Keratinocyte (primary cell): ENCODE results near the gene RACGAP1. TPM values are rescaled to one million over a fixed set of nuclear protein-coding genes. Genes with fewer than 3 reads are reported as not detected.
A peak's percentile ranks its signal among the peaks of the same experiment; 100 is the strongest.

Experiments used
- DNase-seq: peaks from one replicate; pipeline ENCODE4 v3.0.0-alpha.2; 2011; ENCODE audit warnings: low read depth, missing footprints, low spot score
- FAIRE-seq: peaks from 2 replicates; lab custom pipeline; 2011; peaks lifted over from hg19 to GRCh38; lab: Jason Lieb, UNC
- H2AFZ ChIP-seq: 2 replicates; pipeline ENCODE4 v1.6.0; 2012; ENCODE audit warnings: low read length, control low read depth, inconsistent platforms; ENCODE audit not compliant: control insufficient read depth
- H3K27ac ChIP-seq: 2 replicates; pipeline ENCODE4 v1.5.1; 2011; ENCODE audit warnings: low read length; ENCODE audit not compliant: control insufficient read depth, insufficient read depth
- H3K27me3 ChIP-seq: 3 replicates; pipeline ENCODE4 v1.6.0; 2011; ENCODE audit warnings: low read length; ENCODE audit not compliant: control insufficient read depth, insufficient read depth; ENCODE audit errors: extremely low read depth
- H3K36me3 ChIP-seq, 2 experiments: 2 replicates in 1 of 2; 3 replicates in 1 of 2; pipeline ENCODE4 v1.5.1; 2011; ENCODE audit warnings: low read length in 2 of 2, mild to moderate bottlenecking in 1 of 2; ENCODE audit not compliant: control insufficient read depth in 2 of 2, insufficient read depth in 2 of 2; ENCODE audit errors: extremely low read depth in 1 of 2
- H3K4me1 ChIP-seq: 3 replicates; pipeline ENCODE4 v1.5.1; 2011; ENCODE audit warnings: low read length; ENCODE audit not compliant: control insufficient read depth, insufficient read depth; ENCODE audit errors: extremely low read depth
- H3K4me2 ChIP-seq: 3 replicates; pipeline ENCODE4 v1.6.0; 2011; ENCODE audit warnings: low read depth, low read length; ENCODE audit not compliant: control insufficient read depth, insufficient read depth; ENCODE audit errors: extremely low read depth
- H3K4me3 ChIP-seq, 3 experiments: fragments of 200-600 bp in 1 of 3; sonication (generic) in 1 of 3; 2 replicates in 2 of 3; 3 replicates in 1 of 3; pipeline ENCODE4 v1.5.1; 2011 to 2016; ENCODE audit warnings: low read length in 3 of 3, mild to moderate bottlenecking in 3 of 3, control low read depth in 2 of 3, inconsistent platforms in 1 of 3, low read depth in 1 of 3, mixed read lengths in 1 of 3, mixed run types in 1 of 3, moderate library complexity in 1 of 3; ENCODE audit not compliant: control insufficient read depth in 2 of 3, insufficient read depth in 2 of 3; ENCODE audit errors: extremely low read depth in 1 of 3
- H3K79me2 ChIP-seq: 2 replicates; pipeline ENCODE4 v1.6.0; 2012; ENCODE audit warnings: low read length; ENCODE audit not compliant: control insufficient read depth, insufficient read depth
- H3K9ac ChIP-seq: 3 replicates; pipeline ENCODE4 v1.6.0; 2011; ENCODE audit warnings: low read length; ENCODE audit not compliant: control insufficient read depth, insufficient read depth; ENCODE audit errors: extremely low read depth
- H3K9me1 ChIP-seq: 3 replicates; pipeline ENCODE4 v1.6.0; 2011; ENCODE audit warnings: low read length; ENCODE audit not compliant: control insufficient read depth, insufficient read depth; ENCODE audit errors: extremely low read depth
- H3K9me3 ChIP-seq: 2 replicates; pipeline ENCODE4 v1.5.1; 2012; ENCODE audit warnings: low read depth, low read length; ENCODE audit not compliant: control insufficient read depth
- H4K20me1 ChIP-seq: 3 replicates; pipeline ENCODE4 v1.6.0; 2011; ENCODE audit warnings: low read length; ENCODE audit not compliant: control insufficient read depth, insufficient read depth; ENCODE audit errors: extremely low read depth
- EZH2 ChIP-seq: IDR thresholded peaks from one replicate; pipeline ENCODE4 v1.6.1; 2012; ENCODE audit warnings: inconsistent platforms, mild to moderate bottlenecking, low read length, moderate library complexity
- dilution Hi-C: fragments of 300-500 bp; cut with MboI; formaldehyde crosslinking; loops from one replicate; pipeline ENCODE4 v1.7.0; 2020; ENCODE audit warnings: low sequenced_read_pairs; ENCODE audit not compliant: extremely low pct_ligation_motif_present
- polyA plus RNA-seq, 5 experiments: library from polyadenylated mRNA; depleted of rRNA in 3 of 5; stranded (reverse) in 3 of 5; stranded (forward) in 1 of 5; unstranded in 1 of 5; fragments of >200 nt; gene quantifications; 1 replicate in 1 of 5; 2 replicates in 3 of 5; 3 replicates in 1 of 5; pipeline versions ENCODE4 v1.2.1 to v1.2.3, GENCODE V29; 2011 to 2012; ENCODE audit warnings: missing spikeins in 2 of 5, low read depth in 1 of 5, low replicate concordance in 1 of 5
- TF ChIP-seq, protein P1 (sequence below), 3 experiments: IDR thresholded peaks in 1 of 3; conservative IDR thresholded peaks in 1 of 3; optimal IDR thresholded peaks in 1 of 3; 2 replicates in 2 of 3; 3 replicates in 1 of 3; pipeline versions ENCODE3 to v1.5.1; 2011; ENCODE audit warnings: low read length in 3 of 3, mild to moderate bottlenecking in 3 of 3, moderate library complexity in 2 of 3, control low read depth in 1 of 3, inconsistent platforms in 1 of 3; ENCODE audit not compliant: insufficient read depth in 2 of 3; ENCODE audit errors: extremely low read depth in 1 of 3

RACGAP1 gene
- polyA plus RNA-seq, 1 donor (not counting 4 experiments of a cell fraction or from before 2014, with no cell fraction given), result 57.1 TPM

DNA sequence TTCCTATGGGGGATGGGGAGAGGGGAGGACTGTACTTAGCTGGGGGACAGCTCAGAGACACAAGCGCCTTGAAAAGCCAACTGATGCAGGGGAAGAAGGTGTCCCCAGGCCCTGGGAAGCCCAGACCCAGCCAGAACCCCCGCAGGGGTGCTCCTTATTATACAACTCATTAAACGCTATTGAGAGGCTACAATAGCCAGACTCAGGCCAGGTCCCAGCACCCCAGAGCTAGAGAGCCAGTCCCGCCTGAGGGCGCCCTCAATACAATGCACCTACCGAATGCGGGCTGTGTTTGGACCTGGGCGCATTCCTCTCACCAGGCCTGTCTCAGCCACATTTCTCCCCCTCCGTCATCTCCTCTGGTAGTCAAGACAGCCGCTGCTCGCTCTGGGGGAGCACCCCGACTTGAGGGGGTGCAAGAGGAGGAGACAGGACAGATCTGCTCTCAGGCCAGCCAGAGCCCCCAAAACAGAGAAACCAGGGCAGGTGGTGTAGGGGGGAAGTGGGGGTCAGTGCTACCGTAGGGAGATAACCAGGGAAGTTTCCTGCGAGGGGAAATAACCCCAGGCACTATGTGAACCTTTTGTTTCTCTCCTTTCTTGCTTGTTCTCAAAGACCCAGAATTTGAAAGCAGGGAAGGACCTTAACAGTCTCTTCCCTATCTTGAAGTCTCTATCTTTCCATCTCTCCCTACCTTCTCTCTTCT, 26.0 kb upstream of the RACGAP1 start:
- Histone ChIP-seq H3K9me1 (no peaks in the 10 kb centered on the region), H4K20me1 (no peaks in the 10 kb centered on the region), H3K9me3 (no peaks in the 10 kb centered on the region), H3K9ac (no peak overlapping the region), H3K4me3 (no peak overlapping the region), H3K79me2 (no peaks in the 10 kb centered on the region), H3K4me2 (no peak overlapping the region), H3K27ac (no peak overlapping the region), H3K27me3 (peaks cover 16% of the 10 kb centered on the region), H3K4me1 (no peaks in the 10 kb centered on the region), H2AFZ (no peak overlapping the region), H3K36me3 (no peaks in the 10 kb centered on the region)
- TF ChIP-seq EZH2, result no peak
- TF ChIP-seq, protein P1, sequence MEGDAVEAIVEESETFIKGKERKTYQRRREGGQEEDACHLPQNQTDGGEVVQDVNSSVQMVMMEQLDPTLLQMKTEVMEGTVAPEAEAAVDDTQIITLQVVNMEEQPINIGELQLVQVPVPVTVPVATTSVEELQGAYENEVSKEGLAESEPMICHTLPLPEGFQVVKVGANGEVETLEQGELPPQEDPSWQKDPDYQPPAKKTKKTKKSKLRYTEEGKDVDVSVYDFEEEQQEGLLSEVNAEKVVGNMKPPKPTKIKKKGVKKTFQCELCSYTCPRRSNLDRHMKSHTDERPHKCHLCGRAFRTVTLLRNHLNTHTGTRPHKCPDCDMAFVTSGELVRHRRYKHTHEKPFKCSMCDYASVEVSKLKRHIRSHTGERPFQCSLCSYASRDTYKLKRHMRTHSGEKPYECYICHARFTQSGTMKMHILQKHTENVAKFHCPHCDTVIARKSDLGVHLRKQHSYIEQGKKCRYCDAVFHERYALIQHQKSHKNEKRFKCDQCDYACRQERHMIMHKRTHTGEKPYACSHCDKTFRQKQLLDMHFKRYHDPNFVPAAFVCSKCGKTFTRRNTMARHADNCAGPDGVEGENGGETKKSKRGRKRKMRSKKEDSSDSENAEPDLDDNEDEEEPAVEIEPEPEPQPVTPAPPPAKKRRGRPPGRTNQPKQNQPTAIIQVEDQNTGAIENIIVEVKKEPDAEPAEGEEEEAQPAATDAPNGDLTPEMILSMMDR (optimal IDR thresholded peaks at IDR 0.05 in 1 of 3, IDR thresholded peaks at IDR 0.05 in 1 of 3, conservative IDR thresholded peaks at IDR 0.05 in 1 of 3; ENCODE audit: extremely low read depth in 1 of 3, insufficient read depth in 2 of 3, low read length in 3 of 3), result no peak
- dilution Hi-C loops, result loop anchor here (25.0 kb wide), 1 partner anchor 189 kb away; no protein-coding TSS in a partner anchor
- FAIRE-seq (no peak), DNase-seq (no peak)

GRCh38 chr12:50050410-50051098, 25.3 kb upstream of the RACGAP1 start:
- TF ChIP-seq, protein P1 (optimal IDR thresholded peaks at IDR 0.05 in 1 of 3, IDR thresholded peaks at IDR 0.05 in 1 of 3, conservative IDR thresholded peaks at IDR 0.05 in 1 of 3; ENCODE audit: extremely low read depth in 1 of 3, insufficient read depth in 2 of 3, low read length in 3 of 3), result no peak
- peak; percentile 21 for TF ChIP-seq EZH2
- Histone ChIP-seq H3K4me1 (no peaks in the 10 kb centered on the region), H3K9ac (peak overlapping the region; percentile 15), H3K79me2 (no peaks in the 10 kb centered on the region), H3K4me3 (peak overlapping the region in 1 of 3 experiments; percentile 12), H3K27ac (no peak overlapping the region), H3K9me1 (no peaks in the 10 kb centered on the region), H3K36me3 (no peaks in the 10 kb centered on the region), H2AFZ (peak overlapping the region; percentile 11), H4K20me1 (no peaks in the 10 kb centered on the region), H3K27me3 (peaks cover 14% of the 10 kb centered on the region), H3K9me3 (no peaks in the 10 kb centered on the region), H3K4me2 (peak overlapping the region; percentile 67)
- FAIRE-seq (no peak), DNase-seq (no peak)
- dilution Hi-C loops, result loop anchor here (25.0 kb wide), 1 partner anchor 188 kb away; no protein-coding TSS in a partner anchor
